Stimulated activated CD4-positive, alpha-beta T cell treated with anti-CD3 and anti-CD28 coated beads, TNF-alpha, amount 100 ng/mL, for 48 hours (primary cell): ENCODE results near the gene RSBN1L.

Experiments
- DNase-seq, 3 donors: peaks; one replicate each; pipeline ENCODE4 v3.0.0-alpha.2; 2020; ENCODE audit warnings: low read depth in 3 of 3

The RSBN1L gene

GRCh38 chr7:77731716-77732115 lies 35.5 kb downstream of the RSBN1L start:
- DNase-seq: no peak

GRCh38 chr7:77734659-77735421 lies 38.6 kb downstream of the RSBN1L start:
- no peak for DNase-seq

GRCh38 chr7:77735457-77735856 lies 39.2 kb downstream of the RSBN1L start:
- no peak for DNase-seq

GRCh38 chr7:77736991-77737390 lies 40.7 kb downstream of the RSBN1L start:
- no peak for DNase-seq

- no peak for DNase-seq
Measured at GRCh38 chr7:77738382-77738781, 42.1 kb downstream of the RSBN1L start.

- no peak for DNase-seq
Measured at GRCh38 chr7:77738871-77739270, 42.6 kb downstream of the RSBN1L start.

GRCh38 chr7:77740257-77740656 lies 44.0 kb downstream of the RSBN1L start:
- DNase-seq: no peak

GRCh38 chr7:77743518-77743917 lies 47.3 kb downstream of the RSBN1L start:
- DNase-seq: no peak

- DNase-seq: no peak
Measured at GRCh38 chr7:77745746-77746145, 49.5 kb downstream of the RSBN1L start.

- no peak for DNase-seq
Measured at GRCh38 chr7:77746164-77746823, 50.0 kb downstream of the RSBN1L start.

- no peak for DNase-seq
Measured at GRCh38 chr7:77746824-77747165, 50.5 kb downstream of the RSBN1L start.

- no peak for DNase-seq
Measured at GRCh38 chr7:77747178-77747577, 50.9 kb downstream of the RSBN1L start.

- no peak for DNase-seq
Measured at GRCh38 chr7:77747718-77748117, 51.5 kb downstream of the RSBN1L start.

- DNase-seq: no peak
Measured at GRCh38 chr7:77752016-77752415, 55.8 kb downstream of the RSBN1L start.

GRCh38 chr7:77753173-77753572 lies 56.9 kb downstream of the RSBN1L start:
- no peak for DNase-seq

GRCh38 chr7:77757589-77757988 lies 61.3 kb downstream of the RSBN1L start:
- DNase-seq: no peak

GRCh38 chr7:77759294-77759889 lies 63.1 kb downstream of the RSBN1L start:
- DNase-seq: peak; percentile 16 to 66 (median 60)

GRCh38 chr7:77760809-77761453 lies 64.7 kb downstream of the RSBN1L start:
- no peak for DNase-seq

GRCh38 chr7:77765481-77765880 lies 69.2 kb downstream of the RSBN1L start:
- no peak for DNase-seq

GRCh38 chr7:77765906-77766800 lies 69.9 kb downstream of the RSBN1L start:
- DNase-seq: no peak

GRCh38 chr7:77766801-77767605 lies 70.7 kb downstream of the RSBN1L start:
- DNase-seq: no peak
